CD14-positive monocyte (primary cell): ENCODE data around the gene SWT1. TPM values are rescaled to one million over a fixed set of nuclear protein-coding genes. Genes with fewer than 3 reads are reported as not detected.

Experiments used
- DNase-seq, 3 donors: peaks; one replicate each; pipeline ENCODE4 v3.0.0-alpha.2; 2011 to 2022
- H2AFZ ChIP-seq: 2 replicates; pipeline ENCODE4 v1.6.0; 2012; ENCODE audit warnings: mild to moderate bottlenecking, low read depth, low read length, inconsistent platforms; ENCODE audit not compliant: insufficient read depth, poor library complexity, severe bottlenecking
- H3K27ac ChIP-seq, 2 donors: 1 replicate in 1 of 2; 2 replicates in 1 of 2; pipeline ENCODE4 v1.5.1; 2012 to 2013; ENCODE audit warnings: low read length in 2 of 2, control low read depth in 1 of 2, inconsistent platforms in 1 of 2, low read depth in 1 of 2, mild to moderate bottlenecking in 1 of 2
- H3K27me3 ChIP-seq, 2 donors: one replicate each; pipeline versions ENCODE4 v1.6.0 to v1.6.1; 2011 to 2013; ENCODE audit warnings: low read length in 2 of 2; ENCODE audit not compliant: control insufficient read depth in 2 of 2, insufficient read depth in 2 of 2
- H3K36me3 ChIP-seq, 2 donors: replicated peaks in 1 of 2; 1 replicate in 1 of 2; 2 replicates in 1 of 2; pipeline versions ENCODE4 v1.5.1 to v1.6.1; 2012 to 2013; ENCODE audit warnings: low read length in 2 of 2, control low read depth in 1 of 2, inconsistent platforms in 1 of 2, mild to moderate bottlenecking in 1 of 2; ENCODE audit not compliant: insufficient read depth in 2 of 2, control insufficient read depth in 1 of 2
- H3K4me1 ChIP-seq, 2 donors: 1 replicate in 1 of 2; 2 replicates in 1 of 2; pipeline versions ENCODE4 v1.5.1 to v1.6.1; 2012 to 2013; ENCODE audit warnings: low read length in 2 of 2, control low read depth in 1 of 2, inconsistent platforms in 1 of 2, mild to moderate bottlenecking in 1 of 2, moderate library complexity in 1 of 2; ENCODE audit not compliant: insufficient read depth in 2 of 2, control insufficient read depth in 1 of 2
- H3K4me2 ChIP-seq: replicated peaks from 2 replicates; pipeline ENCODE3; 2012; ENCODE audit warnings: low read length, moderate library complexity, mild to moderate bottlenecking; ENCODE audit not compliant: poor library complexity, severe bottlenecking; ENCODE audit errors: extremely low read depth
- H3K4me3 ChIP-seq, 3 experiments: fragments of 200-600 bp in 1 of 3; sonication (generic) in 1 of 3; replicated peaks in 1 of 3; 1 replicate in 2 of 3; 2 replicates in 1 of 3; pipeline ENCODE4 v1.5.1; 2011 to 2013; ENCODE audit warnings: low read length in 3 of 3, mild to moderate bottlenecking in 3 of 3, control low read depth in 2 of 3, low read depth in 2 of 3, inconsistent platforms in 1 of 3, moderate library complexity in 1 of 3
- H3K79me2 ChIP-seq: 2 replicates; pipeline ENCODE4 v1.6.0; 2012; ENCODE audit warnings: mild to moderate bottlenecking, control low read depth, inconsistent platforms, low read length, moderate library complexity; ENCODE audit not compliant: insufficient read depth
- H3K9ac ChIP-seq: 2 replicates; pipeline ENCODE4 v1.6.0; 2017; ENCODE audit warnings: low read length, mild to moderate bottlenecking; ENCODE audit not compliant: insufficient read depth, poor library complexity, severe bottlenecking
- H3K9me3 ChIP-seq, 2 donors: replicated peaks in 1 of 2; 1 replicate in 1 of 2; 2 replicates in 1 of 2; pipeline versions ENCODE4 v1.5.1 to v1.6.1; 2012 to 2013; ENCODE audit warnings: low read length in 2 of 2, control low read depth in 1 of 2; ENCODE audit not compliant: control insufficient read depth in 1 of 2, insufficient read depth in 1 of 2
- H4K20me1 ChIP-seq: 2 replicates; pipeline ENCODE4 v1.6.0; 2012; ENCODE audit warnings: mild to moderate bottlenecking, low read length, control low read depth, moderate library complexity; ENCODE audit not compliant: insufficient read depth
- H3K27ac Mint-ChIP-seq, 7 donors: one replicate each; pipeline ENCODE4 v1.8.0; 2020; ENCODE audit warnings: mild to moderate bottlenecking in 7 of 7, mixed read lengths in 7 of 7, moderate library complexity in 6 of 7, inconsistent platforms in 2 of 7
- H3K27me3 Mint-ChIP-seq, 3 donors: one replicate each; pipeline ENCODE4 v1.8.0; 2021 to 2022; ENCODE audit warnings: low read depth in 3 of 3, mild to moderate bottlenecking in 3 of 3, mixed read lengths in 3 of 3, moderate library complexity in 3 of 3, inconsistent platforms in 1 of 3
- H3K36me3 Mint-ChIP-seq, 2 donors: one replicate each; pipeline ENCODE4 v1.8.0; 2020; ENCODE audit warnings: mixed read lengths in 2 of 2, inconsistent platforms in 1 of 2, mild to moderate bottlenecking in 1 of 2
- H3K4me1 Mint-ChIP-seq: one replicate; pipeline ENCODE4 v1.8.0; 2020; ENCODE audit warnings: mild to moderate bottlenecking, mixed read lengths
- H3K4me3 Mint-ChIP-seq, 2 donors: one replicate each; pipeline ENCODE4 v1.8.0; 2020; ENCODE audit warnings: mild to moderate bottlenecking in 2 of 2, mixed read lengths in 2 of 2, moderate library complexity in 1 of 2
- H3K9me3 Mint-ChIP-seq, 7 donors: one replicate each; pipeline ENCODE4 v1.8.0; 2020 to 2022; ENCODE audit warnings: mixed read lengths in 7 of 7, mild to moderate bottlenecking in 6 of 7, moderate library complexity in 6 of 7, inconsistent platforms in 2 of 7
- CTCF ChIP-seq: fragments of 200-600 bp; IDR thresholded peaks from one replicate; pipeline ENCODE4 v1.8.0; 2022; ENCODE audit warnings: antibody characterized with exemption, mild to moderate bottlenecking
- WGBS: methylation state at CpG from one replicate; pipeline ENCODE4 v1.1.5; 2013; ENCODE audit warnings: missing lambda C conversion rate; ENCODE audit not compliant: insufficient coverage; 5-methylcytosine and 5-hydroxymethylcytosine counted together
- intact Hi-C, 2 donors: fragments of 100-400 bp; cut with micrococcal nuclease; formaldehyde crosslinking; loops; one replicate each; pipeline versions ENCODE4 v1.15.0 to v1.15.1; 2023
- polyA plus RNA-seq, 3 donors: library from polyadenylated mRNA; depleted of rRNA in 1 of 3; unstranded in 2 of 3; stranded (reverse) in 1 of 3; fragments of 300-500 nt in 2 of 3; fragments of >200 nt in 1 of 3; fragmentation: Illumina TruSeq in 2 of 3; gene quantifications; 1 replicate in 2 of 3; 2 replicates in 1 of 3; pipeline ENCODE4 v1.2.3, GENCODE V29; 2012 to 2021

The SWT1 gene
- polyA plus RNA-seq, 3 donors = 0.89 to 2.8 (median 1.7) TPM

- peaks cover 20 to 27% of the 10 kb centered on the region in 2 donors for H3K36me3 ChIP-seq
- H3K4me2 ChIP-seq = no peak overlapping the region
- H4K20me1 ChIP-seq = peaks cover 5% of the 10 kb centered on the region
- peaks cover 0 to 8% (median 0%) of the 10 kb centered on the region in 7 donors for H3K9me3 Mint-ChIP-seq
- H3K27ac Mint-ChIP-seq = peak overlapping the region in 3 of 7 donors; percentile 19 to 74 (median 50)
- H2AFZ ChIP-seq = no peak overlapping the region
- H3K27me3 Mint-ChIP-seq = peaks cover 0 to 2% (median 0%) of the 10 kb centered on the region in 3 donors
- TF ChIP-seq CTCF = no peak
- no peak overlapping the region for H3K4me3 ChIP-seq
- H3K36me3 Mint-ChIP-seq = peaks cover 31 to 34% of the 10 kb centered on the region in 2 donors
- DNase-seq = no peak
- H3K27ac ChIP-seq = no peak overlapping the region
- WGBS = no CpG with 5 or more reads among the region's 1 CpG
- H3K9ac ChIP-seq = no peak overlapping the region
- no peaks in the 10 kb centered on the region for H3K9me3 ChIP-seq
- no peaks in the 10 kb centered on the region for H3K27me3 ChIP-seq
- intact Hi-C loops = no loop called here
- H3K4me1 ChIP-seq = peaks cover 18 to 25% of the 10 kb centered on the region in 2 donors
- H3K4me3 Mint-ChIP-seq = no peak overlapping the region
- H3K79me2 ChIP-seq = no peaks in the 10 kb centered on the region
- H3K4me1 Mint-ChIP-seq = peaks cover 23% of the 10 kb centered on the region
Observed at GRCh38 chr1:185291159-185291558, 134.2 kb downstream of the SWT1 start.

GRCh38 chr1:185291652-185292051 lies 134.7 kb downstream of the SWT1 start:
- Mint-ChIP-seq H3K36me3 (peaks cover 36 to 38% of the 10 kb centered on the region in 2 donors), H3K4me3 (peak overlapping the region; percentile 32 to 72)

More at GRCh38 chr1:185291652-185292051, 134.7 kb downstream of the SWT1 start:
- Histone ChIP-seq H3K79me2 (no peaks in the 10 kb centered on the region), H3K4me1 (peaks cover 18 to 25% of the 10 kb centered on the region in 2 donors), H2AFZ (no peak overlapping the region), H4K20me1 (peaks cover 5% of the 10 kb centered on the region), H3K27me3 (no peaks in the 10 kb centered on the region), H3K4me3 (peak overlapping the region in 1 of 3 experiments; percentile 49), H3K27ac (peak overlapping the region in 1 of 2 donors; percentile 22), H3K36me3 (peaks cover 24 to 32% of the 10 kb centered on the region in 2 donors), H3K4me2 (peak overlapping the region; percentile 58), H3K9ac (no peak overlapping the region), H3K9me3 (no peaks in the 10 kb centered on the region)
- peaks cover 0 to 2% (median 0%) of the 10 kb centered on the region in 3 donors for H3K27me3 Mint-ChIP-seq
- H3K4me1 Mint-ChIP-seq = peaks cover 23% of the 10 kb centered on the region
- TF ChIP-seq CTCF = no peak
- H3K9me3 Mint-ChIP-seq = peaks cover 0 to 8% (median 0%) of the 10 kb centered on the region in 7 donors
- intact Hi-C loops = no loop called here
- 0% methylated on average over 1 of the region's 1 CpG for WGBS
- H3K27ac Mint-ChIP-seq = peak overlapping the region in 6 of 7 donors; percentile 35 to 92 (median 82)
- DNase-seq = peak; percentile 50 to 59 (median 57)
